ENCODE results near the gene PMEPA1. TPM values are rescaled to one million over a fixed set of nuclear protein-coding genes. Genes with fewer than 3 reads are reported as not detected.

The PMEPA1 gene
- total RNA-seq, 1 experiment from 2014 or later = 15.0 TPM

DNA sequence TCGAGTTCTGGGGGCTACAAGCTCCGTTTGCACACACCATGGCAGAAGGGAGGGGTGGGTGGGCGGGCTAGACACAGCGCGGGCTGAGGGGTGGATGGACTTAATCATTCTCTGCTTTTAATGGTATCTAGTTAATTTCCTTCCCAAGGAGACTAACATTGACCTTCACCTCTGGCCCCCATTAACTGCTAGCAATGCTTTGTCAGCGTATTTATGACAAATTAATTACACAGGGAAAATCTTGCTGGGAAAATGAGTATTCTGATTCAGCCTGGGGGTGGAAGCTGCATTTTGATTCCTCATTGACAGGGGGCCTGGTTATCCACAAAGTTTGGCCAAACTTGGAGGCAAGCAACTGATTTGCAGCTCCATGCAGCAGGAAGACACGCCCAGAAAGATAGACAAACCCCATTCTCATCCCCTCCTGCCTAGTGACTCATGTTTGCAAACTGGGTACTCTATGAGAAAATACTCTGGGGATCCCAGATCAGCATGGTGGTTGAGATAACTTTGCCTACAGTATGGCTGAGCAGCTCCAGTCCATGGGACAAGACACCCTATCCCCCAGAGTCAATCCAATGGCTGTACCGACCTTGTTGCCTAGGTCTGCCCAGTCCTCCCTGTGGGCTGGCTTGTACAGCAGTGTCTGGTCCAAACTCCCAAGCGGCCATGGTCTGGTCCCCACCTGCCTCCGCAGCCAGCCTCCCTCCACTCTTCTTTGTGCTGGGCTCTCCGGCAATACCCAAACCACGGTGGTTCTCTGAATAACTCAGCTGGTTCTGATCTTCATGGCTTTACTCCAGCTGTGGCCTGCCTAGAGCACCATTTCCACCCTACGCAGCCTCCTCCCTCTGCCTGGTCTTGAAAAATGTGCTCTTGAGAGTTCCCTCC, 109.2 kb downstream of the PMEPA1 start:
- Histone ChIP-seq H3K27me3 (no peaks in the 10 kb centered on the region), H3K4me1 (no peaks in the 10 kb centered on the region; the same call in 1 of the 2 replicates)
- no peak for DNase-seq

GRCh38 chr20:57598491-57598890, 111.3 kb downstream of the PMEPA1 start:
- Histone ChIP-seq H3K27me3 (no peaks in the 10 kb centered on the region), H3K4me3 (no peak overlapping the region), H3K4me1 (peaks cover 11% of the 10 kb centered on the region), H3K27ac (no peak overlapping the region), H3K36me3 (no peaks in the 10 kb centered on the region), H3K9me3 (replicated peaks) (no peaks in the 10 kb centered on the region)
- no peak for DNase-seq

More for the DNA sequence above, 109.2 kb downstream of the PMEPA1 start:
- Histone ChIP-seq H3K9me3 (replicated peaks) (no peaks in the 10 kb centered on the region), H3K27ac (no peak overlapping the region), H3K4me3 (no peak overlapping the region), H3K36me3 (no peaks in the 10 kb centered on the region)

Other genes with a start within 250 kb of the PMEPA1 start
- 0.06 TPM in 1 of 2 replicates, not detected in the other for gene CTCFL, start 184.9 kb downstream of the PMEPA1 start, total RNA-seq (2014; rRNA removed; shearing (Covaris generic))
- 0.05 TPM in 1 of 2 replicates, not detected in the other for gene PCK1, start 148.9 kb downstream of the PMEPA1 start, total RNA-seq (2014; rRNA removed; shearing (Covaris generic))
- 0.02 TPM in 1 of 2 replicates, not detected in the other for gene ZBP1, start 89.6 kb downstream of the PMEPA1 start, total RNA-seq (2014; rRNA removed; shearing (Covaris generic))